DND-41 (cell line): ENCODE measurements around the gene TIA1.

ENCODE experiments used
- EZH2 ChIP-seq: IDR thresholded peaks from 3 replicates; pipeline ENCODE4 v1.6.1; 2012; ENCODE audit warnings: borderline replicate concordance, low read depth, mild to moderate bottlenecking, moderate library complexity, low read length, inconsistent platforms; ENCODE audit not compliant: severe bottlenecking
- TF ChIP-seq, protein P1 (sequence below): IDR thresholded peaks from 2 replicates; pipeline ENCODE4 v1.5.1; 2012; ENCODE audit warnings: borderline replicate concordance, low read length, moderate library complexity, mild to moderate bottlenecking; ENCODE audit not compliant: poor library complexity, severe bottlenecking; ENCODE audit errors: extremely low read depth

DNA sequence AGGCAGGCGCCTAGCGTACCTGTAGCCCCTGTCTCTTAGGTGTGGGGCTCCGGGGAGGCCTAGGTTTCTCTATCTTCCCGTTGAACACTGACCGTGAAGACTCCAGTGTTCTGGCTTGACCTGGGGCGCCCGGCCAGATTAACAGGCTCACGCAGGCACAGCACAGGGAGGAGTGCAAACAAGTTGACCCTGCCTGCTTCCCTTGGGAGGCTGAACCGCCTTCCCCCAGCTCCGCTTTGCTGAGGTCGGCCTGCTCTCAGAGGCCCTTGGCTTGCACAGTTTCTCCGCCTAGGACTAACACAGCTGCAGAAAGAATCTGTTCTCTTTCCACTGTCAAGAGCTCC lies 10.1 kb upstream of the TIA1 start:
- no peak for TF ChIP-seq EZH2
- TF ChIP-seq, protein P1, sequence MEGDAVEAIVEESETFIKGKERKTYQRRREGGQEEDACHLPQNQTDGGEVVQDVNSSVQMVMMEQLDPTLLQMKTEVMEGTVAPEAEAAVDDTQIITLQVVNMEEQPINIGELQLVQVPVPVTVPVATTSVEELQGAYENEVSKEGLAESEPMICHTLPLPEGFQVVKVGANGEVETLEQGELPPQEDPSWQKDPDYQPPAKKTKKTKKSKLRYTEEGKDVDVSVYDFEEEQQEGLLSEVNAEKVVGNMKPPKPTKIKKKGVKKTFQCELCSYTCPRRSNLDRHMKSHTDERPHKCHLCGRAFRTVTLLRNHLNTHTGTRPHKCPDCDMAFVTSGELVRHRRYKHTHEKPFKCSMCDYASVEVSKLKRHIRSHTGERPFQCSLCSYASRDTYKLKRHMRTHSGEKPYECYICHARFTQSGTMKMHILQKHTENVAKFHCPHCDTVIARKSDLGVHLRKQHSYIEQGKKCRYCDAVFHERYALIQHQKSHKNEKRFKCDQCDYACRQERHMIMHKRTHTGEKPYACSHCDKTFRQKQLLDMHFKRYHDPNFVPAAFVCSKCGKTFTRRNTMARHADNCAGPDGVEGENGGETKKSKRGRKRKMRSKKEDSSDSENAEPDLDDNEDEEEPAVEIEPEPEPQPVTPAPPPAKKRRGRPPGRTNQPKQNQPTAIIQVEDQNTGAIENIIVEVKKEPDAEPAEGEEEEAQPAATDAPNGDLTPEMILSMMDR: no peak
